SU-DHL-6 (cell line): ENCODE results near the gene PKNOX2.

Source experiments
- H2AFZ ChIP-seq: fragments of 200-600 bp; sonication (generic); 2 replicates; pipeline ENCODE4 v1.6.1; 2014; ENCODE audit warnings: low read depth, mild to moderate bottlenecking, moderate library complexity, mixed read lengths, antibody characterized with exemption, low read length; ENCODE audit not compliant: severe bottlenecking
- H3F3A ChIP-seq: fragments of 200-600 bp; shearing (Covaris generic); 2 replicates; pipeline ENCODE4 v1.6.0; 2016; ENCODE audit warnings: antibody characterized with exemption, mild to moderate bottlenecking; ENCODE audit not compliant: insufficient read depth
- H3K27ac ChIP-seq: fragments of 200-600 bp; sonication (generic); 2 replicates; pipeline ENCODE4 v1.5.1; 2016; ENCODE audit warnings: low read depth, mild to moderate bottlenecking, low read length, moderate library complexity, mixed read lengths
- H3K27me3 ChIP-seq: fragments of 200-600 bp; sonication (generic), shearing (Covaris generic); 2 replicates; pipeline ENCODE4 v1.6.0; 2014; ENCODE audit warnings: mild to moderate bottlenecking, low read length
- H3K36me3 ChIP-seq: fragments of 200-600 bp; sonication (generic); 2 replicates; pipeline ENCODE4 v1.6.1; 2014; ENCODE audit warnings: mild to moderate bottlenecking, low read length, mixed read lengths
- H3K4me2 ChIP-seq: fragments of 300-600, 200-600 bp; shearing (Covaris generic), sonication (generic); 2 replicates; pipeline ENCODE4 v1.6.0; 2014; ENCODE audit warnings: low read length, low read depth, mild to moderate bottlenecking; ENCODE audit not compliant: poor library complexity, severe bottlenecking
- H3K4me3 ChIP-seq: fragments of 200-600 bp; sonication (generic); 2 replicates; pipeline ENCODE4 v1.5.1; 2014; ENCODE audit warnings: antibody characterized with exemption, low read length, mild to moderate bottlenecking, mixed read lengths; ENCODE audit not compliant: insufficient read depth, poor library complexity, severe bottlenecking
- H3K79me2 ChIP-seq: fragments of 200-600 bp; sonication (generic); 2 replicates; pipeline ENCODE4 v1.6.1; 2014; ENCODE audit warnings: mild to moderate bottlenecking, low read length, moderate library complexity; ENCODE audit not compliant: insufficient read depth
- H3K9ac ChIP-seq: fragments of 200-600 bp; sonication (generic); 2 replicates; pipeline ENCODE4 v1.7.0; 2014; ENCODE audit warnings: mild to moderate bottlenecking, low read length
- H3K9me2 ChIP-seq: fragments of 200-600 bp; sonication (generic); replicated peaks from 2 replicates; pipeline ENCODE4 v1.6.1; 2014; ENCODE audit warnings: low read length; ENCODE audit not compliant: insufficient read depth
- H3K9me3 ChIP-seq: fragments of 200-600 bp; sonication (generic); 2 replicates; pipeline ENCODE4 v1.6.1; 2014; ENCODE audit warnings: low read length, mixed read lengths; ENCODE audit not compliant: insufficient read depth
- H4K20me1 ChIP-seq: fragments of 200-600 bp; sonication (generic); 2 replicates; pipeline ENCODE4 v1.6.1; 2014; ENCODE audit warnings: low read depth, mild to moderate bottlenecking, antibody characterized with exemption, low read length, moderate library complexity, mixed read lengths
- EZH2phosphoT487 ChIP-seq: fragments of 200-600 bp; sonication (generic), shearing (Covaris generic); conservative IDR thresholded peaks from 2 replicates; pipeline ENCODE4 v1.6.1; 2018; ENCODE audit warnings: mild to moderate bottlenecking, antibody characterized with exemption, low read length, moderate library complexity, mixed read lengths
- TF ChIP-seq, protein P1 (sequence below): fragments of 200-600 bp; sonication (generic); IDR thresholded peaks from one replicate; pipeline ENCODE4 v1.5.1; 2017; ENCODE audit warnings: antibody characterized with exemption, mild to moderate bottlenecking, low read length, moderate library complexity; ENCODE audit not compliant: insufficient read depth, poor library complexity, severe bottlenecking

PKNOX2 gene

DNA sequence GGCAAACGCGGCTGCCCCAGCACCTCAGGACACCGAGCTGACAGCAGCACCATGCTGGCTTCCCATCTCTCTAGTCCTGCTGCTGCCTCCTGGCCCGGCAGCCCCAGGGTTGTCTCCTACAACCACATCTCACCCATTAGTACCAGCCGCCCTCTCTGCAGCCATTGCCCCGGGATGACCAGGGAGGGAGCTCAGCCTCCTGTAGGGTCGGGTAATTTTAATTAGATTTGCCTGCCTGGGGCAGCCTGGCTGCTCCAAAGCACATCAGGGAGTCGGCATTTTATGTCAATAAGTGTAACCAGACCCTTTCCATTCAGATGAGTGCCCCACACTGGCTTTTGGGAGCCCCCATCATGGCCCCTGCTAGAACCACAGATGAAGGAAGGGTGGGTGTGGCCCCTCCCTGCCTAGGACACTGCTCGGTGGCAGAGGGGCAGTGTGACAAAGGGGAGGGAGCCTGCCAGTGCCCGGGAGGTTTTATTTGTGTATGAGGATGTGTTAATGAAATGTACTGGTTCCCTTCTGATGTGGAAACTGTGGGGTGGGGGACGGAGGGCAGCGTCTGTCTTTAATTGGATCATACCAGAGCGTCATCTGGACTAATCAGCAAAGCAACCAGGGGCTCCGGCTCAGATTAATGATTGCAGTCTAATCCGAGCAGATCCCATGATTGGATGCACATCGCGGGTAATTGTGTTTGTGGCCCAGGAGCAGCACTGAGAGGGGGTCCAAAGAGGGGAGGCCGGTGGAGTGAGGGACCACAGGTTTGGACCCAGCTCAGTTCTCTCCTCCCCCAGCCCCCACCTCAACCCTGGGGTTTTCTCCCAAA, 206.2 kb downstream of the PKNOX2 start:
- Histone ChIP-seq H3K4me2 (no peak overlapping the region), H3K9ac (no peak overlapping the region), H3K79me2 (no peaks in the 10 kb centered on the region), H3K9me2 (no peaks in the 10 kb centered on the region), H3F3A (no peaks in the 10 kb centered on the region), H4K20me1 (no peaks in the 10 kb centered on the region), H2AFZ (no peak overlapping the region), H3K27me3 (no peaks in the 10 kb centered on the region), H3K36me3 (no peaks in the 10 kb centered on the region), H3K9me3 (no peaks in the 10 kb centered on the region), H3K27ac (no peak overlapping the region), H3K4me3 (no peak overlapping the region)
- TF ChIP-seq, protein P1, sequence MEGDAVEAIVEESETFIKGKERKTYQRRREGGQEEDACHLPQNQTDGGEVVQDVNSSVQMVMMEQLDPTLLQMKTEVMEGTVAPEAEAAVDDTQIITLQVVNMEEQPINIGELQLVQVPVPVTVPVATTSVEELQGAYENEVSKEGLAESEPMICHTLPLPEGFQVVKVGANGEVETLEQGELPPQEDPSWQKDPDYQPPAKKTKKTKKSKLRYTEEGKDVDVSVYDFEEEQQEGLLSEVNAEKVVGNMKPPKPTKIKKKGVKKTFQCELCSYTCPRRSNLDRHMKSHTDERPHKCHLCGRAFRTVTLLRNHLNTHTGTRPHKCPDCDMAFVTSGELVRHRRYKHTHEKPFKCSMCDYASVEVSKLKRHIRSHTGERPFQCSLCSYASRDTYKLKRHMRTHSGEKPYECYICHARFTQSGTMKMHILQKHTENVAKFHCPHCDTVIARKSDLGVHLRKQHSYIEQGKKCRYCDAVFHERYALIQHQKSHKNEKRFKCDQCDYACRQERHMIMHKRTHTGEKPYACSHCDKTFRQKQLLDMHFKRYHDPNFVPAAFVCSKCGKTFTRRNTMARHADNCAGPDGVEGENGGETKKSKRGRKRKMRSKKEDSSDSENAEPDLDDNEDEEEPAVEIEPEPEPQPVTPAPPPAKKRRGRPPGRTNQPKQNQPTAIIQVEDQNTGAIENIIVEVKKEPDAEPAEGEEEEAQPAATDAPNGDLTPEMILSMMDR = no peak
- TF ChIP-seq EZH2phosphoT487 = no peak

DNA sequence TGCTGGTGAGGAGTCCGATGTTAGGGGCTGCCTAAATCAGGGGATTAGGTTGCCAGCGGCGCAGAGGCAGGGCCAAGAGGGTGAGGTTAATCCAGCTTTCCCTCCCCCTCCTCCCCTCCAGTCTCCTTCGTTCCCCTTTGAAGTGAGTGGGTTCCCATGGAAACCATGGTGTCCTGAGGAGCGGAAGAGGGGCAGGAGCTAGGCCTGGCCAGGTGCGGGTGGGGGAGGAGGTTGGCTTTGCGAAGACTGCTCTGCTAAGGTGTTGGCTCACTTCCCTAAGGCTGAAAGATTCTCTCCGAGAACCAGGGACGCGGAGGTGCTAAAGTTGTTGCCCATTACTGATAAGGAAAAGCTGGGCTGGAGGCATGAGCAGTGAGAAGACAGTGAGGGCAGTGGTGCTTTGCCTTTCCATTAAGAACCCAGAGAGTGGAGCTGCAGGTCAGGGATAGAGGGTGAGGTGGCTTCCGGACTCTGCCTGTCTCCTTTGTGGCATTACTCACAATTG, 206.9 kb downstream of the PKNOX2 start:
- H3K9ac ChIP-seq = no peak overlapping the region
- TF ChIP-seq EZH2phosphoT487 = no peak
- TF ChIP-seq, protein P1 = no peak
- H3K4me3 ChIP-seq = no peak overlapping the region
- H3K27ac ChIP-seq = no peak overlapping the region
- H4K20me1 ChIP-seq = no peaks in the 10 kb centered on the region
- no peaks in the 10 kb centered on the region for H3K79me2 ChIP-seq
- H3K27me3 ChIP-seq = no peaks in the 10 kb centered on the region
- H3K36me3 ChIP-seq = no peaks in the 10 kb centered on the region
- H3F3A ChIP-seq = no peaks in the 10 kb centered on the region
- H3K9me3 ChIP-seq = no peaks in the 10 kb centered on the region
- H2AFZ ChIP-seq = no peak overlapping the region
- H3K9me2 ChIP-seq = no peaks in the 10 kb centered on the region
- no peak overlapping the region for H3K4me2 ChIP-seq

DNA sequence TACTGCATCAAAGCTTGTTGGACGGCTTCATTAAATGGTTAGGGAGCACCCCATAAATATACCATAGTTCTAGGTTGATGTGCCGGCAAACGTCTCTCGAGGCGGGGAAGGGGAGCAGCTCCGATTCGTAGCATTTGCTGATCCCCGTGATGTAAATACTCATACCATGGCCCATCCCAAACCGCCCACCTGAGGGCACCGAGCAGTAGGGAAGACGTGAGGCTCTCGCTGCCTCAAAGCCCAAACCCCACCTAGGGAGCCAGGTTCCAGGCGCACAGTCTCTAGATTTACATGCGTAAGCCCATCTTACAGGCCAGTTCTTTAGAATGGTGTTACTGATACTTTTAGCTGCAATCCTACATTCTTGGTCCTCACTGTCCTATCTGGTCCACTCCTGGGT, 207.5 kb downstream of the PKNOX2 start:
- H3K9me3 ChIP-seq = no peaks in the 10 kb centered on the region
- no peaks in the 10 kb centered on the region for H3F3A ChIP-seq
- H3K9me2 ChIP-seq = no peaks in the 10 kb centered on the region
- H3K9ac ChIP-seq = no peak overlapping the region
- H3K27ac ChIP-seq = no peak overlapping the region
- H3K4me3 ChIP-seq = no peak overlapping the region
- H3K4me2 ChIP-seq = no peak overlapping the region
- H3K36me3 ChIP-seq = no peaks in the 10 kb centered on the region
- no peak for TF ChIP-seq EZH2phosphoT487
- TF ChIP-seq, protein P1 = no peak
- no peaks in the 10 kb centered on the region for H4K20me1 ChIP-seq
- H3K27me3 ChIP-seq = no peaks in the 10 kb centered on the region
- no peaks in the 10 kb centered on the region for H3K79me2 ChIP-seq
- H2AFZ ChIP-seq = no peak overlapping the region
